Measurements from ENCODE around the gene AAMP.

Gene AAMP

DNA sequence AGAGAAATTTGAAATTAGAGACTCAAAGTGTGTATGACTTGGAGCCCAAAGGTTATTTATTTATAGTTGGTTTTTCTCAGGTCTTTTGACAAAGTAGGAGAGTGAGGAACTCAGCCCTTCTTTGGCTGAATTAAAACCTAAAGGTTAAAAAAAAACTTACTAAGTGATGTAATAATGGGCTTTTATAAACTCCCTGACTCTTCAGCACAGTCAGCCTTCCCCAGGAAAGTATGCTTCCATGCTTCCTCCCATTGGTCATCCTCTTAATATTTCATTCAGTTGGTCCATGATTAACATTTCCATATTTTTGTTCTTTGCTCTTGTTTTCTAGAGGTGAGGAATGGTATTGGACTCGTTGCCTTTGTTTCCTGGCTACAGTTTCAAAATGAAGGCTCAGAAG, 45.8 kb downstream of the AAMP start:
- Histone ChIP-seq H3K4me3 (ENCODE audit: low read depth, low read length) (no peak overlapping the region), H3K27ac (ENCODE audit: extremely low read depth, low read depth, low read length) (no peak overlapping the region), H3K9me3 (ENCODE audit: control insufficient read depth, insufficient read depth, low read depth, low read length) (no peaks in the 10 kb centered on the region), H3K36me3 (ENCODE audit: control insufficient read depth in 2 of 2, insufficient read depth in 1 of 2, low read length in 2 of 2) (peaks cover 14 to 72% of the 10 kb centered on the region in 2 experiments), H3K4me1 (ENCODE audit: control insufficient read depth, insufficient read depth, low read length) (peaks cover 34% of the 10 kb centered on the region)
- CTCF ChIA-PET = interaction anchor here (0.6 to 1.2 kb wide), 3 partner anchors 32 to 39 kb away, joined by 3 read pairs; no protein-coding TSS in a partner anchor
- POLR2A ChIA-PET = no interaction called here
- TF ChIP-seq TCF7L2 (IDR thresholded peaks at IDR 0.05; ENCODE audit: borderline replicate concordance, low read depth, low read length) = no peak
- TF ChIP-seq ZFP37 (tag by site-specific recombination; IDR thresholded peaks at IDR 0.05) = no peak
- TF ChIP-seq EGR2 (tag by site-specific recombination; IDR thresholded peaks at IDR 0.05; ENCODE audit: low read depth) = no peak
- TF ChIP-seq ZNF423 (tag by site-specific recombination; IDR thresholded peaks at IDR 0.05) = no peak
- no peak for TF ChIP-seq REPIN1 (tag by site-specific recombination; IDR thresholded peaks at IDR 0.05; ENCODE audit: low read depth)
- TF ChIP-seq, protein P1, sequence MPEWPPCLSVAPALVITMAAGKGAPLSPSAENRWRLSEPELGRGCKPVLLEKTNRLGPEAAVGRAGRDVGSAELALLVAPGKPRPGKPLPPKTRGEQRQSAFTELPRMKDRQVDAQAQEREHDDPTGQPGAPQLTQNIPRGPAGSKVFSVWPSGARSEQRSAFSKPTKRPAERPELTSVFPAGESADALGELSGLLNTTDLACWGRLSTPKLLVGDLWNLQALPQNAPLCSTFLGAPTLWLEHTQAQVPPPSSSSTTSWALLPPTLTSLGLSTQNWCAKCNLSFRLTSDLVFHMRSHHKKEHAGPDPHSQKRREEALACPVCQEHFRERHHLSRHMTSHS (tag by site-specific recombination; IDR thresholded peaks at IDR 0.05) = no peak
- TF ChIP-seq REST (tag by site-specific recombination; IDR thresholded peaks at IDR 0.05) = no peak
- no peak for TF ChIP-seq ZNF529 (tag by site-specific recombination; IDR thresholded peaks at IDR 0.05; ENCODE audit: insufficient replicate concordance)
- TF ChIP-seq GLI2 (tag by site-specific recombination; IDR thresholded peaks at IDR 0.05; ENCODE audit: borderline replicate concordance, low read depth) = no peak
- TF ChIP-seq ZEB2 (tag by site-specific recombination; IDR thresholded peaks at IDR 0.05) = no peak
- TF ChIP-seq PRDM1 (tag by site-specific recombination; IDR thresholded peaks at IDR 0.05) = no peak
- TF ChIP-seq ZNF391 (tag by site-specific recombination; IDR thresholded peaks at IDR 0.05; ENCODE audit: borderline replicate concordance, low read depth) = no peak

GRCh38 chr2:218223046-218223445, 46.9 kb downstream of the AAMP start:
- H3K4me3 ChIP-seq (ENCODE audit: low read depth, low read length) = no peak overlapping the region
- peaks cover 9 to 63% of the 10 kb centered on the region in 2 experiments; a peak in 2 of 3 replicates for H3K36me3 ChIP-seq (ENCODE audit: control insufficient read depth in 2 of 2, insufficient read depth in 1 of 2, low read length in 2 of 2)
- ChIA-PET POLR2A (no interaction called here), CTCF (no interaction called here)
- H3K4me1 ChIP-seq (ENCODE audit: control insufficient read depth, insufficient read depth, low read length) = peaks cover 32% of the 10 kb centered on the region
- H3K9me3 ChIP-seq (ENCODE audit: control insufficient read depth, insufficient read depth, low read depth, low read length) = no peaks in the 10 kb centered on the region
- H3K27ac ChIP-seq (ENCODE audit: extremely low read depth, low read depth, low read length) = no peak overlapping the region
- no peak for TF ChIP-seq ZNF560 (tag by site-specific recombination; IDR thresholded peaks at IDR 0.05; ENCODE audit: borderline replicate concordance)
- no peak for TF ChIP-seq HOXC10 (CRISPR knock-in tag; IDR thresholded peaks at IDR 0.05)
- TF ChIP-seq ZNF280C (tag by site-specific recombination; IDR thresholded peaks at IDR 0.05) = no peak
- TF ChIP-seq SP7 (tag by site-specific recombination; IDR thresholded peaks at IDR 0.05) = 0 out of 2 replicates have a peak, but pooled peaks have one; percentile 33
- TF ChIP-seq, protein P2, sequence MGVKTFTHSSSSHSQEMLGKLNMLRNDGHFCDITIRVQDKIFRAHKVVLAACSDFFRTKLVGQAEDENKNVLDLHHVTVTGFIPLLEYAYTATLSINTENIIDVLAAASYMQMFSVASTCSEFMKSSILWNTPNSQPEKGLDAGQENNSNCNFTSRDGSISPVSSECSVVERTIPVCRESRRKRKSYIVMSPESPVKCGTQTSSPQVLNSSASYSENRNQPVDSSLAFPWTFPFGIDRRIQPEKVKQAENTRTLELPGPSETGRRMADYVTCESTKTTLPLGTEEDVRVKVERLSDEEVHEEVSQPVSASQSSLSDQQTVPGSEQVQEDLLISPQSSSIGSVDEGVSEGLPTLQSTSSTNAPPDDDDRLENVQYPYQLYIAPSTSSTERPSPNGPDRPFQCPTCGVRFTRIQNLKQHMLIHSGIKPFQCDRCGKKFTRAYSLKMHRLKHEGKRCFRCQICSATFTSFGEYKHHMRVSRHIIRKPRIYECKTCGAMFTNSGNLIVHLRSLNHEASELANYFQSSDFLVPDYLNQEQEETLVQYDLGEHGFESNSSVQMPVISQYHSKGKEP (tag by site-specific recombination; IDR thresholded peaks at IDR 0.05) = no peak
- no peak for TF ChIP-seq ZNF521 (tag by site-specific recombination; IDR thresholded peaks at IDR 0.05)
- TF ChIP-seq ZNF404 (tag by site-specific recombination; IDR thresholded peaks at IDR 0.05) = no peak
- no peak for TF ChIP-seq ZNF623 (tag by site-specific recombination; IDR thresholded peaks at IDR 0.05)
- TF ChIP-seq ZNF324 (tag by site-specific recombination; IDR thresholded peaks at IDR 0.05) = no peak
- TF ChIP-seq ZBTB8A (tag by site-specific recombination; IDR thresholded peaks at IDR 0.05) = no peak
- TF ChIP-seq OSR2 (tag by site-specific recombination; IDR thresholded peaks at IDR 0.05) = peak; percentile 36; the same call in 1 of the 2 replicates
- no peak for TF ChIP-seq ZNF350 (tag by site-specific recombination; IDR thresholded peaks at IDR 0.05)
- TF ChIP-seq ZNF747 (tag by site-specific recombination; IDR thresholded peaks at IDR 0.05) = no peak
- TF ChIP-seq, protein P3, sequence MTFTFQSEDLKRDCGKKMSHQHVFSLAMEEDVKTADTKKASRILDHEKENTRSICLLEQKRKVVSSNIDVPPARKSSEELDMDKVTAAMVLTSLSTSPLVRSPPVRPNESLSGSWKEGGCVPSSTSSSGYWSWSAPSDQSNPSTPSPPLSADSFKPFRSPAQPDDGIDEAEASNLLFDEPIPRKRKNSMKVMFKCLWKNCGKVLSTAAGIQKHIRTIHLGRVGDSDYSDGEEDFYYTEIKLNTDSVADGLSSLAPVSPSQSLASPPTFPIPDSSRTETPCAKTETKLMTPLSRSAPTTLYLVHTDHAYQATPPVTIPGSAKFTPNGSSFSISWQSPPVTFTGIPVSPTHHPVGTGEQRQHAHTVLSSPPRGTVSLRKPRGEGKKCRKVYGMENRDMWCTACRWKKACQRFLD (tag by site-specific recombination; IDR thresholded peaks at IDR 0.05) = no peak
- no peak for TF ChIP-seq ZNF530 (tag by site-specific recombination; IDR thresholded peaks at IDR 0.05; ENCODE audit: low read depth)

All from HEK293 (cell line).